ENCODE data around the gene SHROOM3. TPM values are rescaled to one million over a fixed set of nuclear protein-coding genes. Genes with fewer than 3 reads are reported as not detected.

The SHROOM3 gene
- total and polyA plus RNA-seq, 8 donors = 6.1 to 212 (median 77.6) TPM

DNA sequence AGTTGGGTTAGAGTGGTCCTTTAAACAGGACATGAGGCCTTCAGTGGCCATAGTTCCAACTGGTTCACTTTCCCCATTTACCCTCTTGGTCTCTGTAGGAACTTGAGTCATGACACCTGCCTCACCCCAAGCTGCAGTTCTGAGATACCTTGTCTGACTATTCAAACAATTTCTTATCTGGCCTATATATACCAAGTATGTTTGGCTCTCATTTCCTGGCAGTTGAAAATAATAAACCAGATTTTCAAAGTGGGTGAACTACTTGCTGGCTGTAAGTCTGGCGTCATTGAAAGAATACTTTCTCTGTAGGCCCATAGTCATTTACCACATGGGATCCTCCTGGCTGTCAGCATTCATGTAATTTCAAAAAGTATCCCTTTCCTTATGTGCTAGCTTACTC is 228.8 kb downstream of the SHROOM3 start:
- peak; percentile 59 for DNase-seq
- WGBS, 5 donors = 31 to 80% (median 50%) methylated on average over 1 of the region's 1 CpG
- Histone ChIP-seq H3K4me3 (no peak overlapping the region), H3K9me3 (no peaks in the 10 kb centered on the region), H3K4me1 (peaks cover 0 to 23% (median 8%) of the 10 kb centered on the region in 4 donors), H3K27me3 (no peaks in the 10 kb centered on the region), H3K36me3 (no peaks in the 10 kb centered on the region), H3K27ac (peak overlapping the region; percentile 78 to 89 (median 81))
- intact Hi-C loops (cut with DNase I; ENCODE audit: low total_unique reads) = no loop called here
- TF ChIP-seq POLR2A (IDR thresholded peaks at IDR 0.05) = no peak
- peak in 2 of 3 donors; percentile 34 to 72 for TF ChIP-seq POLR2AphosphoS5 (IDR thresholded peaks at IDR 0.05)

DNA sequence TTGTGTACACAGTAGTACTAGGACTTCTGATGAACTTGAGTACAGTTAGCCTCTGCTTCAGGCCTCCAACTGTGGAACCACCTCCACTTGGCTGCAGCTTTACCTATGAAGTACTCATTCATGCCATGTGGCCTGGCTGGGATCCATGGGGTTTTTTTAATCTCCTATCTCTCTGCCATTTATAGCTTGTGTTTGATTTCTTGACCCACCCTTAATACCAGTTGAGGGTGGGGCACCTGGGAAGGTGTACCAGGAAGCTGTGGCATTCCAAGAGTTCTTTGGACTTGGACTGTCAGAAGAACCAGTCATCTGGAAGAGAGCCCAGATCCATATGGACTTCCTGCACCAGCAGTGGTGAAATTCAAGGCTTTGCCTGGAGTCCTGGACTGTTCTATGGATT is 230.1 kb downstream of the SHROOM3 start:
- peaks cover 0 to 22% (median 8%) of the 10 kb centered on the region in 4 donors for H3K4me1 ChIP-seq
- no peaks in the 10 kb centered on the region for H3K36me3 ChIP-seq
- intact Hi-C loops (cut with DNase I; ENCODE audit: low total_unique reads) = no loop called here
- H3K27me3 ChIP-seq = no peaks in the 10 kb centered on the region
- peak overlapping the region; percentile 80 to 89 (median 83) for H3K27ac ChIP-seq
- H3K9me3 ChIP-seq = no peaks in the 10 kb centered on the region
- H3K4me3 ChIP-seq = no peak overlapping the region
- TF ChIP-seq POLR2AphosphoS5 (IDR thresholded peaks at IDR 0.05) (peak; percentile 2 to 91 (median 76)), POLR2A (IDR thresholded peaks at IDR 0.05) (no peak)
- TF ChIP-seq, protein P1, sequence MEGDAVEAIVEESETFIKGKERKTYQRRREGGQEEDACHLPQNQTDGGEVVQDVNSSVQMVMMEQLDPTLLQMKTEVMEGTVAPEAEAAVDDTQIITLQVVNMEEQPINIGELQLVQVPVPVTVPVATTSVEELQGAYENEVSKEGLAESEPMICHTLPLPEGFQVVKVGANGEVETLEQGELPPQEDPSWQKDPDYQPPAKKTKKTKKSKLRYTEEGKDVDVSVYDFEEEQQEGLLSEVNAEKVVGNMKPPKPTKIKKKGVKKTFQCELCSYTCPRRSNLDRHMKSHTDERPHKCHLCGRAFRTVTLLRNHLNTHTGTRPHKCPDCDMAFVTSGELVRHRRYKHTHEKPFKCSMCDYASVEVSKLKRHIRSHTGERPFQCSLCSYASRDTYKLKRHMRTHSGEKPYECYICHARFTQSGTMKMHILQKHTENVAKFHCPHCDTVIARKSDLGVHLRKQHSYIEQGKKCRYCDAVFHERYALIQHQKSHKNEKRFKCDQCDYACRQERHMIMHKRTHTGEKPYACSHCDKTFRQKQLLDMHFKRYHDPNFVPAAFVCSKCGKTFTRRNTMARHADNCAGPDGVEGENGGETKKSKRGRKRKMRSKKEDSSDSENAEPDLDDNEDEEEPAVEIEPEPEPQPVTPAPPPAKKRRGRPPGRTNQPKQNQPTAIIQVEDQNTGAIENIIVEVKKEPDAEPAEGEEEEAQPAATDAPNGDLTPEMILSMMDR (IDR thresholded peaks at IDR 0.05) = no peak
- DNase-seq = peak; percentile 85 to 94

DNA sequence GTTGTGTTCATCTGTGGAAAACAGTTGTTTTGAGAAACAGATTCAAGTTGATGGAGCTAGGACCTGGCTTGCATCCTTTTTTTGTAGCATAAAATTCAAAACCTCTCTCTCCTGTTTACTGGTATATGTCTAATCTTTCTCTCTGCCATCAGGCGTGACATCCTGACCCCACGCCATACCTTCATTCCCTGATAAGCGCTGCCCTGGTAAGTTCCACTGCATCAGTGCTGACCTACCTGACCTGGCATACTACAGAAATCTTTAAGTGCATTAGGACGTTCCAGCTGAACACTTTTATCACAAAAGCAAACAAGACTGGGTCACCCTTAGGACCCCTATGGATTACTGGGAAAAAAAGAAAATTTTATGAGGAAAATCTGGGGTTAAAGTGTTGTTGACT is 230.7 kb downstream of the SHROOM3 start:
- intact Hi-C loops (cut with DNase I; ENCODE audit: low total_unique reads) = no loop called here
- Histone ChIP-seq H3K36me3 (no peaks in the 10 kb centered on the region), H3K4me3 (no peak overlapping the region), H3K9me3 (no peaks in the 10 kb centered on the region), H3K4me1 (peaks cover 0 to 22% (median 8%) of the 10 kb centered on the region in 4 donors), H3K27me3 (no peaks in the 10 kb centered on the region), H3K27ac (peak overlapping the region; percentile 70 to 89 (median 79))
- WGBS, 5 donors = 34 to 70% (median 63%) methylated on average over 4 of the region's 4 CpGs
- TF ChIP-seq POLR2A (IDR thresholded peaks at IDR 0.05) = no peak
- TF ChIP-seq EP300 (IDR thresholded peaks at IDR 0.05) = no peak
- no peak for DNase-seq

DNA sequence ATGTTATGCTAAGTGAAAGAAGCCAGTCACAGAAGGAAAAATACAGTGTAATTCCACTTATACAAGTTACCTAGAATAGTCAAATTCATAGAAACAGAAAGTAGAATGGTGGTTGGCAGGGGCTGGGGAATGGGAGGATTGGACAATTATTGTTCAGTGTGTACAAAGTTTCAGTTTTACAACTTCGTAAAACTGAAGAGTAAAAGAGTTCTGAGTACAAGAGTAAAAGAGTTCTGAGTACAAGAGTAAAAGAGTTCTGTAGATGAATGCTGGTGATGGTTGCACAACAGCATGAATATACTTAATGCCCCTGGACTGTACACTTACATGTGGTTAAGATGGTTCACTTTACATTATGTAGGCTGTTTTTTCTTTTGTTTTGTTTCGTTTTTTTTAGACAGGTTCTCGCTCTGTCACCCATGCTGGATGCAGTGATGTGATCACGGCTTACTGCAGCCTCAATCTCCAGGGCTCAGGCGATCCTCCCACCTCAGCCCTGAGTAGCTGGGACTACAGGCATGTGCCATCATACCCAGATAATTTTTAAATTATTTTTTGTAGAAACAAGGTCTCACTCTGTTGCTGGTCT is 232.0 kb downstream of the SHROOM3 start:
- DNase-seq = no peak
- 72 to 80% (median 77%) methylated on average over 5 of the region's 5 CpGs for WGBS, 5 donors
- no peak for TF ChIP-seq POLR2AphosphoS5 (IDR thresholded peaks at IDR 0.05)
- TF ChIP-seq EP300 (IDR thresholded peaks at IDR 0.05) = no peak
- TF ChIP-seq, protein P1 (IDR thresholded peaks at IDR 0.05) = no peak
- TF ChIP-seq POLR2A (IDR thresholded peaks at IDR 0.05) = no peak
- intact Hi-C loops (cut with DNase I; ENCODE audit: low total_unique reads) = no loop called here
- no peaks in the 10 kb centered on the region for H3K9me3 ChIP-seq
- H3K4me1 ChIP-seq = peaks cover 0 to 22% (median 8%) of the 10 kb centered on the region in 4 donors
- peak overlapping the region in 4 of 5 donors; percentile 8 to 89 (median 80) for H3K27ac ChIP-seq
- no peak overlapping the region for H3K4me3 ChIP-seq
- no peaks in the 10 kb centered on the region for H3K27me3 ChIP-seq
- no peaks in the 10 kb centered on the region for H3K36me3 ChIP-seq

- no peak overlapping the region for H3K4me3 ChIP-seq
- no peaks in the 10 kb centered on the region for H3K27me3 ChIP-seq
- DNase-seq = no peak
- H3K9me3 ChIP-seq = no peaks in the 10 kb centered on the region
- WGBS, 5 donors = 86 to 98% (median 94%) methylated on average over 2 of the region's 2 CpGs
- H3K27ac ChIP-seq = no peak overlapping the region
- peaks cover 0 to 19% (median 6%) of the 10 kb centered on the region in 4 donors for H3K4me1 ChIP-seq
- intact Hi-C loops (cut with DNase I; ENCODE audit: low total_unique reads) = no loop called here
- TF ChIP-seq POLR2AphosphoS5 (IDR thresholded peaks at IDR 0.05) = no peak
- TF ChIP-seq, protein P1 (IDR thresholded peaks at IDR 0.05) = no peak
- TF ChIP-seq EP300 (IDR thresholded peaks at IDR 0.05) = no peak
- no peak for TF ChIP-seq POLR2A (IDR thresholded peaks at IDR 0.05)
- H3K36me3 ChIP-seq = no peaks in the 10 kb centered on the region
Observed at GRCh38 chr4:76670631-76671030, 235.6 kb downstream of the SHROOM3 start.

Measured in stomach (tissue), 9 donors.